DMS114 treated with DMSO at 0.1 percent for 48 hours (cell line): Measurements from ENCODE around the gene DMWD.
"Not testable (repeated sequence)": the region's sequence is repeated elsewhere in the genome, so short reads cannot be mapped to it uniquely, and the experiment has no call there.

Experiments
- DNase-seq: peaks from one replicate; lab custom pipeline; 2025; ENCODE audit not compliant: unreplicated experiment; lab: John Stamatoyannopoulos, UW

DMWD gene

GRCh38 chr19:45751483-45751882 is 41.2 kb downstream of the DMWD start:
- DNase-seq = not testable (repeated sequence)

GRCh38 chr19:45747513-45747912 is 45.1 kb downstream of the DMWD start:
- DNase-seq = no peak

GRCh38 chr19:45746866-45747265 is 45.8 kb downstream of the DMWD start:
- DNase-seq = no peak

- DNase-seq = no peak
Observed at GRCh38 chr19:45745606-45746005, 47.0 kb downstream of the DMWD start.

GRCh38 chr19:45742969-45743368 is 49.7 kb downstream of the DMWD start:
- DNase-seq = no peak

GRCh38 chr19:45739498-45740439 is 52.9 kb downstream of the DMWD start:
- no peak for DNase-seq

GRCh38 chr19:45733160-45733810 is 59.4 kb downstream of the DMWD start, which contains the start of gene MEIOSIN:
MEIOSIN (plus strand) TSS chr19:45733439; CDS start chr19:45735377, 1,938 bp downstream.
- no peak for DNase-seq
